IMR-90 (cell line): ENCODE measurements around the gene SKA3. TPM values are rescaled to one million over a fixed set of nuclear protein-coding genes. Genes with fewer than 3 reads are reported as not detected.
"Not testable (repeated sequence)": the region's sequence is repeated elsewhere in the genome, so short reads cannot be mapped to it uniquely, and the experiment has no call there.

ENCODE experiments used
- ATAC-seq: fragments of 200-7000 bp; cut with Tn5 transposase; 2 replicates; pipeline ENCODE4 v1.9.1; 2020; ENCODE audit warnings: low read depth, mild to moderate bottlenecking, moderate library complexity
- BruUV-seq: library from RNA; stranded (reverse); fragments of 400-500 nt; replicated peaks from 2 replicates; lab custom pipeline; 2021; lab: Mats Ljungman, UMichigan
- CTCF ChIA-PET: fragments of 300-600 bp; formaldehyde crosslinking; extraction: SDS; loops from one replicate; lab custom pipeline; 2021; ENCODE audit warnings: antibody characterized with exemption; lab: Yijun Ruan, JAX
- POLR2A ChIA-PET: fragments of 300-600 bp; sonication (Branson Sonifier 250); formaldehyde crosslinking; loops from one replicate; lab custom pipeline; 2022; ENCODE audit warnings: antibody characterized with exemption; ENCODE audit not compliant: unreplicated experiment; lab: Charles Lee
- DNase-seq: peaks from one replicate; pipeline ENCODE4 v3.0.0; 2013
- H2AFZ ChIP-seq: replicated peaks from 2 replicates; pipeline ENCODE3; 2013; ENCODE audit warnings: low read length, mild to moderate bottlenecking; ENCODE audit not compliant: poor library complexity
- H2AK5ac ChIP-seq: 2 replicates; pipeline ENCODE4 v1.6.1; 2013; ENCODE audit warnings: low read depth, low read length, inconsistent platforms
- H2AK9ac ChIP-seq: replicated peaks from 2 replicates; pipeline ENCODE3; 2013; ENCODE audit warnings: mild to moderate bottlenecking, low read depth, low read length, moderate library complexity; ENCODE audit not compliant: poor library complexity
- H2BK120ac ChIP-seq: 2 replicates; pipeline ENCODE4 v1.6.1; 2013; ENCODE audit warnings: low read depth, low read length, inconsistent platforms
- H2BK15ac ChIP-seq: 3 replicates; pipeline ENCODE4 v1.6.1; 2013; ENCODE audit warnings: low read depth, low read length, inconsistent platforms
- H2BK20ac ChIP-seq: 2 replicates; pipeline ENCODE4 v1.6.1; 2013; ENCODE audit warnings: low read depth, mild to moderate bottlenecking, inconsistent platforms, low read length, moderate library complexity
- H2BK5ac ChIP-seq: 2 replicates; pipeline ENCODE4 v1.6.1; 2013; ENCODE audit warnings: mild to moderate bottlenecking, low read depth, low read length, inconsistent platforms; ENCODE audit not compliant: poor library complexity, severe bottlenecking
- H3K14ac ChIP-seq: replicated peaks from 2 replicates; pipeline ENCODE4 v1.6.1; 2013; ENCODE audit warnings: low read depth, low read length, inconsistent platforms
- H3K18ac ChIP-seq: 2 replicates; pipeline ENCODE4 v1.6.1; 2013; ENCODE audit warnings: low read depth, low read length, control low read depth
- H3K23ac ChIP-seq: 2 replicates; pipeline ENCODE4 v1.6.1; 2013; ENCODE audit warnings: low read depth, low read length, inconsistent platforms
- H3K27ac ChIP-seq: 2 replicates; pipeline ENCODE4 v1.5.1; 2013; ENCODE audit warnings: mild to moderate bottlenecking, control low read depth, low read length; ENCODE audit not compliant: insufficient read depth
- H3K27me3 ChIP-seq: 2 replicates; pipeline ENCODE4 v1.6.1; 2013; ENCODE audit warnings: low read length; ENCODE audit not compliant: control insufficient read depth, insufficient read depth
- H3K36me3 ChIP-seq: 2 replicates; pipeline ENCODE4 v1.6.1; 2013; ENCODE audit warnings: low read length, mixed read lengths; ENCODE audit not compliant: control insufficient read depth, insufficient read depth
- H3K4ac ChIP-seq: 2 replicates; pipeline ENCODE4 v1.6.1; 2013; ENCODE audit warnings: low read depth, low read length, inconsistent platforms
- H3K4me1 ChIP-seq: 2 replicates; pipeline ENCODE4 v1.6.1; 2013; ENCODE audit warnings: low read length, mixed read lengths; ENCODE audit not compliant: control insufficient read depth, insufficient read depth
- H3K4me2 ChIP-seq: 2 replicates; pipeline ENCODE4 v1.6.1; 2013; ENCODE audit warnings: low read depth, mild to moderate bottlenecking, control low read depth, low read length, moderate library complexity
- H3K4me3 ChIP-seq: 2 replicates; pipeline ENCODE4 v1.5.1; 2013; ENCODE audit warnings: low read depth, mild to moderate bottlenecking, control low read depth, low read length, moderate library complexity; ENCODE audit not compliant: insufficient read depth
- H3K56ac ChIP-seq: 2 replicates; pipeline ENCODE4 v1.6.1; 2013; ENCODE audit warnings: low read length, inconsistent platforms; ENCODE audit not compliant: insufficient read depth; ENCODE audit errors: extremely low read depth
- H3K79me1 ChIP-seq, 2 experiments: 2 replicates each; pipeline ENCODE4 v1.6.1; 2013; ENCODE audit warnings: low read length in 2 of 2, inconsistent platforms in 1 of 2, low read depth in 1 of 2
- H3K9ac ChIP-seq: 2 replicates; pipeline ENCODE4 v1.6.1; 2013; ENCODE audit warnings: low read depth, low read length, control low read depth
- H3K9me1 ChIP-seq: 2 replicates; pipeline ENCODE4 v1.6.1; 2013; ENCODE audit warnings: low read length, inconsistent platforms; ENCODE audit not compliant: insufficient read depth
- H3K9me3 ChIP-seq: 2 replicates; pipeline ENCODE4 v1.6.1; 2013; ENCODE audit warnings: low read length; ENCODE audit not compliant: control insufficient read depth, insufficient read depth
- H4K20me1 ChIP-seq: 2 replicates; pipeline ENCODE4 v1.6.1; 2013; ENCODE audit warnings: low read length, inconsistent platforms; ENCODE audit not compliant: insufficient read depth
- H4K5ac ChIP-seq: 2 replicates; pipeline ENCODE4 v1.6.1; 2013; ENCODE audit warnings: mild to moderate bottlenecking, low read depth, low read length, control low read depth
- H4K8ac ChIP-seq, 2 experiments: 2 replicates each; pipeline ENCODE4 v1.6.1; 2013; ENCODE audit warnings: low read depth in 2 of 2, low read length in 2 of 2, control low read depth in 1 of 2, inconsistent platforms in 1 of 2
- H4K91ac ChIP-seq: 2 replicates; pipeline ENCODE4 v1.6.1; 2013; ENCODE audit warnings: low read depth, low read length, inconsistent platforms; ENCODE audit not compliant: insufficient read depth
- WGBS, 2 experiments: methylation state at CpG; one replicate each; pipeline versions ENCODE4 v1.1.5 to v1.1.7; 2013; ENCODE audit warnings: missing lambda C conversion rate in 2 of 2; ENCODE audit not compliant: insufficient read length in 1 of 2; ENCODE audit errors: extremely low coverage in 2 of 2; 5-methylcytosine and 5-hydroxymethylcytosine counted together
- dilution Hi-C: fragments of 300-500 bp; cut with HindIII; formaldehyde crosslinking; loops from one replicate; pipeline ENCODE4 v1.14.3; 2018; ENCODE audit warnings: low sequenced_read_pairs; ENCODE audit not compliant: unreplicated experiment
- in situ Hi-C: fragments of 300-500 bp; cut with MboI; formaldehyde crosslinking; loops from 3 replicates; pipeline ENCODE4 v1.14.3; 2019; ENCODE audit warnings: low sequenced_read_pairs, inconsistent platforms, mixed read lengths
- intact Hi-C: fragments of 100-400 bp; cut with micrococcal nuclease; formaldehyde crosslinking; loops from 2 replicates; pipeline ENCODE4 v1.10.0; 2022
- polyA plus RNA-seq, 3 experiments: library from polyadenylated mRNA; depleted of rRNA; stranded (reverse); fragments of >200 nt; gene quantifications; 2 replicates each; pipeline ENCODE4 v1.2.3, GENCODE V29; 2012; ENCODE audit warnings: low replicate concordance in 1 of 3
- total RNA-seq: library from RNA; depleted of rRNA; stranded (reverse); fragments of >200 nt; gene quantifications from 2 replicates; pipeline ENCODE4 v1.2.3, GENCODE V29; 2012

SKA3 gene
- total and polyA plus RNA-seq, 2 of the 4 experiments (the other 2 are of a cell fraction), result 11.7 to 15.6 TPM

DNA sequence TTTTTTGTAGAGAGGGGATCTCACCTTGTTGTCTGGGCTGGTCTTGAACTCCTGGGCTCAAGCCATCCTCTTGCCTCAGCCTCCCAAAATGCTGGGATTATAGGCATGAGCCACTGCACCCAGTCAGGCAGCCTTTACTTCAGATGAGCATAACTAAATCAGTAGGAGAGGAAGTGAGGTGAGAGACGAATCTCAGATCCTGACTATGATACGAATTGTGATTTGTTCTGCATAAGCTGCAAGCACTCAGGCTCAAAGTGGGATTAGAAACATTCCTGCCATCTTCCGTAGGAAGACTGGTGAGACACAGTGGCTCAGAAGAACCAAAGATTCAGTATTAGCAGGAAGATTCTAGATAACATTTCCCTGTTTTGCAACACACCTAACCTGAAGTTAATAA is 43.4 kb upstream of the SKA3 start:
- CTCF ChIA-PET, result interaction anchor here (0.8 kb wide), 1 partner anchor 11 kb away, joined by 3 read pairs; no protein-coding TSS in a partner anchor
- not testable (repeated sequence) for H3K18ac ChIP-seq

More for the DNA sequence above, 43.4 kb upstream of the SKA3 start:
- H4K91ac ChIP-seq, H3K36me3 ChIP-seq, H3K23ac ChIP-seq, H2BK120ac ChIP-seq, BruUV-seq, H2BK5ac ChIP-seq, H2AK5ac ChIP-seq, H2BK20ac ChIP-seq, intact Hi-C loops, ATAC-seq, H3K9ac ChIP-seq, H3K56ac ChIP-seq, H3K4me2 ChIP-seq, H3K4me1 ChIP-seq, H3K79me1 ChIP-seq, H2AK9ac ChIP-seq, H3K27ac ChIP-seq, H3K4ac ChIP-seq, H3K9me3 ChIP-seq, H4K20me1 ChIP-seq, H2BK15ac ChIP-seq, H3K14ac ChIP-seq, POLR2A ChIA-PET, H2AFZ ChIP-seq, in situ Hi-C loops, dilution Hi-C loops, DNase-seq, H4K8ac ChIP-seq, H3K4me3 ChIP-seq, H4K5ac ChIP-seq, H3K27me3 ChIP-seq, H3K9me1 ChIP-seq: not testable (repeated sequence)
- WGBS, 2 experiments, result no CpG with 5 or more reads among the region's 3 CpGs
